GM10248 (cell line): ENCODE measurements around the gene CIAO2B.
"Not testable (repeated sequence)": the region's sequence is repeated elsewhere in the genome, so short reads cannot be mapped to it uniquely, and the experiment has no call there.

ENCODE experiments used
- CTCF ChIA-PET: fragments of 300-600 bp; sonication (Branson Sonifier 250); formaldehyde crosslinking; extraction: SDS; loops from one replicate; lab custom pipeline; 2021; ENCODE audit warnings: antibody characterized with exemption; lab: Yijun Ruan, JAX
- POLR2A ChIA-PET: fragments of 350-650 bp; sonication (Branson Sonifier 250); formaldehyde crosslinking; extraction: SDS; loops from one replicate; lab custom pipeline; 2020; ENCODE audit warnings: antibody characterized with exemption; lab: Yijun Ruan, JAX
- DNase-seq: peaks from one replicate; pipeline ENCODE4 v3.0.0; 2012; ENCODE audit errors: extremely low spot score
- CTCF ChIP-seq: IDR thresholded peaks from 2 replicates; pipeline ENCODE4 v1.5.1; 2012; ENCODE audit warnings: mild to moderate bottlenecking, low read depth; ENCODE audit errors: extremely low read depth, missing control alignments, control extremely low read depth

CIAO2B gene

GRCh38 chr16:66934138-66934838 is at the start of gene CIAO2B:
CIAO2B (minus strand) TSS chr16:66934402; CDS start chr16:66934364, 38 bp downstream.
- ChIA-PET POLR2A (interaction anchor here (0.7 kb wide), 1 partner anchor 54 kb away, joined by 3 read pairs; the partner anchor contains the start of gene PDP2), CTCF (interaction anchor here (0.8 to 1.3 kb wide), 3 partner anchors 19 to 66 kb away, joined by 3 read pairs; no protein-coding TSS in a partner anchor)
- peak; percentile 93 for DNase-seq
- TF ChIP-seq CTCF = no peak

GRCh38 chr16:66983033-66983432 is 48.8 kb upstream of the CIAO2B start:
- ChIA-PET POLR2A (no interaction called here), CTCF (interaction anchor here (1.2 to 2.9 kb wide), 5 partner anchors 9 to 176 kb away, joined by 3 to 19 read pairs (median 4); partner anchors contain the start of genes FBXL8 and TRADD)
- DNase-seq = no peak
- TF ChIP-seq CTCF = no peak

GRCh38 chr16:66979011-66979717 is 45.0 kb upstream of the CIAO2B start:
- ChIA-PET POLR2A (no interaction called here), CTCF (interaction anchor here (1.0 to 3.4 kb wide), 14 partner anchors 9 to 215 kb away, joined by 3 to 20 read pairs (median 6); partner anchors contain the start of genes CES4A and MATCAP1)
- TF ChIP-seq CTCF = no peak
- no peak for DNase-seq

- DNase-seq = peak; percentile 90
- peak; percentile 93 for TF ChIP-seq CTCF
- POLR2A ChIA-PET = no interaction called here
- CTCF ChIA-PET = interaction anchor here (0.6 to 5.1 kb wide), 21 partner anchors 11 to 451 kb away, joined by 3 to 48 read pairs (median 5); partner anchors contain the start of genes FBXL8, MATCAP1 and TRADD
Measured at GRCh38 chr16:66977341-66978113, 43.3 kb upstream of the CIAO2B start.

GRCh38 chr16:66976746-66977145 is 42.5 kb upstream of the CIAO2B start:
- no peak for DNase-seq
- TF ChIP-seq CTCF = no peak
- POLR2A ChIA-PET = no interaction called here
- CTCF ChIA-PET = interaction anchor here (0.6 to 5.1 kb wide), 18 partner anchors 9 to 211 kb away, joined by 3 to 48 read pairs (median 4); partner anchors contain the start of genes CES3, FBXL8, MATCAP1 and TRADD

- ChIA-PET CTCF (interaction anchor here (0.6 to 5.1 kb wide), 17 partner anchors 11 to 212 kb away, joined by 3 to 48 read pairs (median 3); partner anchors contain the start of genes B3GNT9, CES3 and NOL3), POLR2A (no interaction called here)
- no peak for TF ChIP-seq CTCF
- no peak for DNase-seq
Measured at GRCh38 chr16:66975302-66975893, 41.2 kb upstream of the CIAO2B start.

- CTCF ChIA-PET = interaction anchor here (0.6 to 5.1 kb wide), 12 partner anchors 11 to 212 kb away, joined by 3 to 48 read pairs (median 4); partner anchors contain the start of genes B3GNT9 and NOL3
- POLR2A ChIA-PET, DNase-seq: not testable (repeated sequence)
Measured at GRCh38 chr16:66974932-66975246, 40.7 kb upstream of the CIAO2B start.

- CTCF ChIA-PET = interaction anchor here (0.9 to 5.1 kb wide), 8 partner anchors 13 to 211 kb away, joined by 3 to 48 read pairs (median 4); partner anchors contain the start of gene CES3
- DNase-seq, POLR2A ChIA-PET: not testable (repeated sequence)
Measured at GRCh38 chr16:66974156-66974931, 40.1 kb upstream of the CIAO2B start.
